NT2/D1 (cell line): Measurements from ENCODE around the gene INS.

Experiments used
- YY1 ChIP-seq: IDR thresholded peaks from 2 replicates; pipeline ENCODE4 v1.6.1; 2011; ENCODE audit not compliant: insufficient read length, insufficient read depth
- ZNF274 ChIP-seq: IDR thresholded peaks from 2 replicates; pipeline ENCODE4 v1.6.1; 2011; ENCODE audit warnings: mild to moderate bottlenecking, low read depth, low read length

DNA sequence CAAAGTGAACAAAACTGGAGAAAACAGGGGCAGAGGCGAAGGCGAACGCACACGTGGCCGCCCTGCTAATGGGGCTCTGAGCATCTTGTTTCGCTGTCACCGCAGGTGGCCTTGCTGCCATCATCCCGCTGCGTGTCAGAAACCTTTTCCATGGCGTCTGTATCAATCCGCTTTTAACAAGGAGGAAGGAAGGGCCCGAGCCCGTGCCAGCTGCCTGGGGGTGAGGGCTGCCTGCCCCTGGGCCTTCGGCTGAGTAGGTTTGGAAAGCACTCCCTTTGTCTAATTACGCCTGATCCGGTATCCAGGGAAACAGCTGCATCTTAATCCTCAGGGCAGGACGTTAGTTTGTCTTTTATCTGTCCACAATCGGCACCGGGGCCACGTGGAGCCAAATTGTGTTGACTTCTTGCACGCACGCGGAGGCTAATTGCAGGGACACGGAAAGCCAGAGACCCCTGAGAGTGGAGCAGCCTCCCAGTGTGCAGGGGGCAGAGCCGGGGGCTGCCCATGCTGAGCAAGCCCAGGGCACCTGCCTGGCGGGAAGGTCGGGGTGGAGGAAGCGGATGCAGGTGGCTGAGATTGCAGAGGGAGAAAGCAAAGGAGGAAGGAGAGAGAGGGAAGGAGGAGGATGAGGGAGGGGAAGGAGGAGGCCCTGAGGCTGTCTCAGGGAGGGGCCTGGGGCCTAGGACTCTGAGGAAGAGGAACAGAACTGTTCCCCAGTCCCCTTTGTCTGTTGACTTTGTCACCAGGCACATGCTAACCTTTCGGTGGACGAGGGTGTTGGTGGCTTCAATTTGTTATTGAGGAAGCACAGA, 29.9 kb upstream of the INS start:
- TF ChIP-seq ZNF274 (no peak), YY1 (no peak)
